Measurements from ENCODE around the gene FAF1. TPM values are rescaled to one million over a fixed set of nuclear protein-coding genes. Genes with fewer than 3 reads are reported as not detected.

Gene FAF1
- total RNA-seq, 2 donors from 2014 or later, result 25.5 to 68.6 TPM

DNA sequence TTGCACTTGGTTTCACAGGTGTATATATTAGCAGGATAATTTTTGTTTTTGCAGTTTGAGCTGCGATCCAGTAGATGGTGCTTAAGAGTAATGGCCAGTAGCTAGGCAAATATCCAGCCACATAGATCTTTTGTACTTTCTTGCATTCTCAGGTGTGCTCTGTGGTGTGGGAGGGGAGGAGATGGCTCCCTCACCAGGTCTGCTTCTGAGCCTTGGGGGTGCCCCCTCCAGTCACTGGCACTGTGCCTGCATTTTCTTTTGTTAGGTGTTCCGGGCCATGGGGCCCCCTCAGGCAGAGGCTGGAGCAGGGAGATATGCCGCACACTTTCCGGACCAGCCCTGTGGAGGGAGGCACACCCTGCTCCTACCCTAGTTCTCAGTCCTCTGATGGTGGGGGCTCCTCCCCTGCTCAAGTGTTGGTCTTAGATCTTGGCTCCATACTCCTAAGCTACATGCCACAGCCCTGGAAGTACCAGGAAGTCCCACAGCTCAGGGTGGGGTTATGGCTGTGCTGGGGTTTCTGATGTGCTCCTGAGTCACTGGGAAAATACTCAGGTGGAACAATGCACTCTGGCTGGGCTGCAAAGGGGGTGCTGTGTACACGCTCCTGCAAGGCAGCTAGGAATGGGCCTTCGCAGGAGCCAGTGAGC lies 339.3 kb downstream of the FAF1 start:
- Histone ChIP-seq H3K4me3 (no peak overlapping the region), H3K27ac (no peak overlapping the region), H3K4me1 (ENCODE audit: control insufficient read depth in 1 of 2, low read depth in 2 of 2) (no peaks in the 10 kb centered on the region), H3K27me3 (replicated peaks; ENCODE audit: insufficient read depth) (no peaks in the 10 kb centered on the region), H3K9me3 (no peaks in the 10 kb centered on the region), H3K36me3 (no peaks in the 10 kb centered on the region)
- TF ChIP-seq, protein P1, sequence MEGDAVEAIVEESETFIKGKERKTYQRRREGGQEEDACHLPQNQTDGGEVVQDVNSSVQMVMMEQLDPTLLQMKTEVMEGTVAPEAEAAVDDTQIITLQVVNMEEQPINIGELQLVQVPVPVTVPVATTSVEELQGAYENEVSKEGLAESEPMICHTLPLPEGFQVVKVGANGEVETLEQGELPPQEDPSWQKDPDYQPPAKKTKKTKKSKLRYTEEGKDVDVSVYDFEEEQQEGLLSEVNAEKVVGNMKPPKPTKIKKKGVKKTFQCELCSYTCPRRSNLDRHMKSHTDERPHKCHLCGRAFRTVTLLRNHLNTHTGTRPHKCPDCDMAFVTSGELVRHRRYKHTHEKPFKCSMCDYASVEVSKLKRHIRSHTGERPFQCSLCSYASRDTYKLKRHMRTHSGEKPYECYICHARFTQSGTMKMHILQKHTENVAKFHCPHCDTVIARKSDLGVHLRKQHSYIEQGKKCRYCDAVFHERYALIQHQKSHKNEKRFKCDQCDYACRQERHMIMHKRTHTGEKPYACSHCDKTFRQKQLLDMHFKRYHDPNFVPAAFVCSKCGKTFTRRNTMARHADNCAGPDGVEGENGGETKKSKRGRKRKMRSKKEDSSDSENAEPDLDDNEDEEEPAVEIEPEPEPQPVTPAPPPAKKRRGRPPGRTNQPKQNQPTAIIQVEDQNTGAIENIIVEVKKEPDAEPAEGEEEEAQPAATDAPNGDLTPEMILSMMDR (IDR thresholded peaks at IDR 0.05), result no peak
- DNase-seq (ENCODE audit: low spot score) (no peak), ATAC-seq (ENCODE audit: insufficient number of reproducible peaks, low FRiP score, low read depth) (no peak)

DNA sequence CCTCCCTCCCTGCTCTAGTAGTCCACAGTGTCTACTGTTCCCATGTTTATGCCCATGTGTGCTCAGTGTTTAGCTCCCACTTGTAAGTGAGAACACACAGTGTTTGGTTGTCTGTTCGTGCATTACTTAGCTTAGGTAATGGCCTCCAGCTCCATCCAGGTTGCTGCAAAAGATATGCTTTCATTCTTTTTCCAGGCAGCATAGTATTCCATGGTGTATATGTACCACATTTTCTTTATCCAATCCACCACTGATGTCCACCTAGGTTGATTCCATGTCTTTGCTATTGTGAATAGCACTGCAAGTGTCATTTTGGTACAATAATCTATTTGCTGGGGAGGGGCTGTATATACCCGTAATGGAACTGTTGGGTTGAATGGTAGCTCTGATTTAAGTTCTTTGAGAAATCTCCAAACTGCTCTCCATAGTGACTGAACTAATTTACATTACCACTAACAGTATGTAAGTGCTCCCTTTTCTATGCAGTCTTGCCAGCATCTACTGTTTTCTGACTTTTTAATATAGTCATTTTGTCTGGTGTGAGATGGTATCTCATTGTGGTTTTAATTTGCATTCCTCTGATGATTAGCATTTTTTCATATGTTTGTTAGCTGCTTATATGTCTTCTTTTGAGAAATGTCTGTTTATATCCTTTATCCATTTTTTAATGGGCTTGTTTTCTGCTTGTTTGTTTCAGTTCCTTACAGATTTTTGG lies 344.9 kb downstream of the FAF1 start:
- no peak overlapping the region for H3K4me3 ChIP-seq
- H3K27ac ChIP-seq, result no peak overlapping the region
- H3K9me3 ChIP-seq, result no peaks in the 10 kb centered on the region
- H3K4me1 ChIP-seq (ENCODE audit: control insufficient read depth in 1 of 2, low read depth in 2 of 2), result no peaks in the 10 kb centered on the region
- DNase-seq (ENCODE audit: low spot score) (no peak), ATAC-seq (ENCODE audit: insufficient number of reproducible peaks, low FRiP score, low read depth) (no peak)
- no peaks in the 10 kb centered on the region for H3K27me3 ChIP-seq (replicated peaks; ENCODE audit: insufficient read depth)
- TF ChIP-seq, protein P1 (IDR thresholded peaks at IDR 0.05), result no peak
- no peaks in the 10 kb centered on the region for H3K36me3 ChIP-seq

DNA sequence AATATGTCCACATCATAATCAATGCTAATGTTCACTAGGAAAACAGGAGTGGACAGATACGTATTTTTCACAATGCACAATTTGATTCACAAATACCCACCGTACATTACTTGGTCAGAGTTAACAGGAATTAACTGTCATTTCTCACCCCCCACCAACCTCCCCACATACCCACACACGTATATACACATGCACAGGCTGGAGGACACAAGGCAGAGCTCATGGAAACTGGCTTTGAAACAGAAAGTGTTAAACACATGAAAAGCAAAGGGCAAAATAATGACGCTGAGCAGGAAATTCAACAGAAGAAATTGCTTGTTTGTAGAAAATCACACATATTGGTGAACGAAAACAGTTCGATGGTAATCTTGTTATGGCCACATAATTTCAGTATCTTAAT lies 348.4 kb downstream of the FAF1 start:
- Histone ChIP-seq H3K27ac (no peak overlapping the region), H3K27me3 (replicated peaks; ENCODE audit: insufficient read depth) (no peaks in the 10 kb centered on the region), H3K36me3 (no peaks in the 10 kb centered on the region), H3K4me1 (ENCODE audit: control insufficient read depth in 1 of 2, low read depth in 2 of 2) (no peaks in the 10 kb centered on the region), H3K4me3 (no peak overlapping the region), H3K9me3 (no peaks in the 10 kb centered on the region)
- DNase-seq (ENCODE audit: low spot score) (no peak), ATAC-seq (ENCODE audit: insufficient number of reproducible peaks, low FRiP score, low read depth) (no peak)
- TF ChIP-seq, protein P1 (IDR thresholded peaks at IDR 0.05), result no peak

DNA sequence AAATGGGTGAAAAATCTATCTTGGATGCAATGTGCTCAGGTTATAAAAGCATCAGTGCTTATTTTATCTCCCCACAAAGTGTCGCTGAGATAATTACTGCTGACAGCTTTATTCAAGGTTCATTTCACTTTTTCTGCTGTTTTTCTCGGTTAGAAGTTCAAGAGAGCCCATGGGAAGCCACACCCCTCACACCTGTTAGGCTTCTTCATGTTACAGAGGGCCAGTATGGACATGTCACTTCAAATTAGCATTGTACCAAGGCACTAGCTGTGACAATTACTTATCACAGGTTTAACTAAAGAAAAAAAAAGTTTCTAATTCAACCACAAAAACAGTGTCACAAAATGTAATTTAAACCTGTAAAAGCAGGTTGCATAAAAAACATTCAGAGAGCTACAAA lies 349.5 kb downstream of the FAF1 start:
- DNase-seq (ENCODE audit: low spot score), result no peak
- Histone ChIP-seq H3K36me3 (no peaks in the 10 kb centered on the region), H3K27me3 (replicated peaks; ENCODE audit: insufficient read depth) (no peaks in the 10 kb centered on the region), H3K4me3 (no peak overlapping the region), H3K4me1 (ENCODE audit: control insufficient read depth in 1 of 2, low read depth in 2 of 2) (no peaks in the 10 kb centered on the region), H3K9me3 (no peaks in the 10 kb centered on the region), H3K27ac (no peak overlapping the region)
- TF ChIP-seq, protein P1 (IDR thresholded peaks at IDR 0.05), result no peak
- ATAC-seq (ENCODE audit: insufficient number of reproducible peaks, low FRiP score, low read depth), result no peak

DNA sequence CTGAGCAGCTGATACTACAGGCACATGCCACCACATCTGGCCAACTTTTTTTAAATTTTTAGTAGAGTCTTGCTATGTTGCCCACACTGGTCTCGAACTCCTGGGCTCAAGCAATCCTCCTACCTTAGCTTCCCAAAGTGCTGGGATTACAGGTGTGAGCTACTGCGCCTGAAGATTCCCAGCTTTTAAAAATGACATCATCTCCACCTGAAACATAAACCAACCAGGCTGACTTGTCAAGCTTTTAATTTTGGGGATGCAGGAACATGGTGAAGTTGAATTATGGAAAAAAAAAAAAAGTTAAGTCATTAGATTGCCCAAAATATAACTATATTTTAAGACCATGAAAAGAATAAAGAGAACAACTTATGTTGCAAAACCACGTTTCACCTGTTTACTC lies 350.6 kb downstream of the FAF1 start:
- Histone ChIP-seq H3K4me3 (no peak overlapping the region), H3K36me3 (no peaks in the 10 kb centered on the region), H3K27me3 (replicated peaks; ENCODE audit: insufficient read depth) (no peaks in the 10 kb centered on the region), H3K4me1 (ENCODE audit: control insufficient read depth in 1 of 2, low read depth in 2 of 2) (no peaks in the 10 kb centered on the region), H3K27ac (no peak overlapping the region), H3K9me3 (no peaks in the 10 kb centered on the region)
- TF ChIP-seq, protein P1 (IDR thresholded peaks at IDR 0.05), result no peak
- ATAC-seq (ENCODE audit: insufficient number of reproducible peaks, low FRiP score, low read depth) (no peak), DNase-seq (ENCODE audit: low spot score) (no peak)

Measured in thoracic aorta (tissue), 2 donors.